NCI-H1930 (cell line): ENCODE results near the gene SPSB1.

ENCODE experiments used
- DNase-seq, 2 experiments: peaks; one replicate each; lab custom pipeline; 2025; lab: John Stamatoyannopoulos, UW

The SPSB1 gene

GRCh38 chr1:9292361-9293240, at the start of gene SPSB1:
SPSB1 (plus strand) TSS chr1:9292894; CDS start chr1:9355892, 62,998 bp downstream.
- DNase-seq = peak; percentile 16 to 67

- DNase-seq = no peak
These were observed 49.5 kb upstream of the SPSB1 start for GRCh38 chr1:9243066-9243739.

- no peak for DNase-seq
These were observed 48.0 kb upstream of the SPSB1 start for GRCh38 chr1:9244501-9245229.

GRCh38 chr1:9245230-9245619, 47.5 kb upstream of the SPSB1 start:
- DNase-seq = no peak

- DNase-seq = no peak
These were observed 47.0 kb upstream of the SPSB1 start for GRCh38 chr1:9245661-9246060.

- DNase-seq = no peak
These were observed 46.5 kb upstream of the SPSB1 start for GRCh38 chr1:9246215-9246614.

GRCh38 chr1:9246841-9247785, 45.6 kb upstream of the SPSB1 start:
- no peak for DNase-seq

- DNase-seq = no peak
These were observed 44.8 kb upstream of the SPSB1 start for GRCh38 chr1:9247894-9248293.

GRCh38 chr1:9248341-9249262, 44.1 kb upstream of the SPSB1 start:
- no peak for DNase-seq

GRCh38 chr1:9249263-9249533, 43.5 kb upstream of the SPSB1 start:
- DNase-seq = no peak

GRCh38 chr1:9249534-9250410, 42.9 kb upstream of the SPSB1 start:
- no peak for DNase-seq

GRCh38 chr1:9250411-9251381, 42.0 kb upstream of the SPSB1 start:
- no peak for DNase-seq

GRCh38 chr1:9251501-9251900, 41.2 kb upstream of the SPSB1 start:
- DNase-seq = no peak

GRCh38 chr1:9253004-9253403, 39.7 kb upstream of the SPSB1 start:
- DNase-seq = no peak

GRCh38 chr1:9253453-9254105, 39.1 kb upstream of the SPSB1 start:
- DNase-seq = no peak

GRCh38 chr1:9256332-9256731, 36.4 kb upstream of the SPSB1 start:
- no peak for DNase-seq

GRCh38 chr1:9257851-9258250, 34.8 kb upstream of the SPSB1 start:
- no peak for DNase-seq

- DNase-seq = no peak
These were observed 34.1 kb upstream of the SPSB1 start for GRCh38 chr1:9258629-9259028.
